Measurements from ENCODE around the gene THSD4. TPM values are rescaled to one million over a fixed set of nuclear protein-coding genes. Genes with fewer than 3 reads are reported as not detected.
"Not testable (repeated sequence)": the region's sequence is repeated elsewhere in the genome, so short reads cannot be mapped to it uniquely, and the experiment has no call there.

Gene THSD4
- total RNA-seq, 1 donor from 2014 or later, result not detected

DNA sequence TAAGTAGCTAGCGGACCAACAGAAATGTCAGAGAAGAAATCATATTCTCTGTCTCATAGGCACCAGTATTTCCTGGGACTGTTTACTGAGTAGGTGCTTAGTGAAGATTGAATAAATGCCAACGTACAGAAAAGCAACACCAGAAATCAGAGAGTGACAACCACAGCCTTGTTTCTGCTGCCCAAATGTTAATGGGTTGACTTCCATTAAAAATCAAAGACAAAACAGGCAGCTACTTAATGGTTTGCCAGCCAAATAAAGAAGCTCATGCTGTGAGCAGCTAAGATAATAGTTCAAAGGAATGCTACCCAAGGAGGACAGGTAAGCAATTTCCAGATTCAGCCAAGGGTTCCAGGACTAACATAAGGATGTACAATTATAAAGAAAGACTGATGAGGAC is 270.7 kb downstream of the THSD4 start:
- Mint-ChIP-seq H3K36me3 (ENCODE audit: low read depth) (no peaks in the 10 kb centered on the region), H3K27ac (no peak overlapping the region), H3K27me3 (ENCODE audit: low read depth) (peaks cover 31% of the 10 kb centered on the region), H3K4me1 (ENCODE audit: low read depth) (no peaks in the 10 kb centered on the region), H3K4me3 (ENCODE audit: low read depth) (no peak overlapping the region), H3K9me3 (no peaks in the 10 kb centered on the region)
- intact Hi-C loops (cut with micrococcal nuclease), result no loop called here
- no peak for DNase-seq (ENCODE audit: low spot score)

DNA sequence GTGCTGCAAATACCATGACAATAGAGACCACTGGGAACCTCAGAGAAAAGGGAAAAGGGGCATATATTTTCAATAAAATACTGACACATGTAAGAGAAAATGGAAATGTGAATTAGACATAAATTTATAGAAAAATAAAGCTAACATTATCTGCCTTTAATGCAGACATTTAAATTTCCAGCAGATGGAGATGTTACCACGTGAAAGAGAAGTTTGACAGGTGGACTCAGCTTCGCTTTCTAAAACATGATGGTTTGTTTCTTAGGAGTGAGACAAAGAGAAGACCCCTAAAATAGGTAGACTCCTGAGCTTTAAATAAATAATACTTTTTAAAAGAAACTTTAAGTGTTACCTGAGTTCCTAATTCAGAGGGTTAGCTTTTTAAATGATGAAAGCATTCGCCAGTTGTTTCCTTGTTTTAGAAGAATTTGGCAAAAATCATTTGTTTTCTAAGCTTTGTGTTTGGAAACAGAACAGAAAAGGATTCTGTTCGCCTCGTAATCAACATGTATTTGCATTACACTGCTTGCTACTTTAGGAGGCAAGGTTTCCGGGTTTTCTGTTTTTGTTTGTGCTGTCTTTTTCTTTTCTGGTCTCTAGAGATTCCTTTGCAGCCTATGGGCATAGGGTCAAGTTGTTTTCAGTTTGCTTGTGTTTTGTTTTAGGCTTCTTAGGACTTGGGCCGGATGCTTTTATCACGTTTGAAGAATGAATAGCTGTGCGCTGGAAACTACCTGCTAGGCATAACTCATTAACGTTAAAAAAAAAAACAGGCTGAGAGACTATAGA is 271.4 kb downstream of the THSD4 start:
- Mint-ChIP-seq H3K4me3 (ENCODE audit: low read depth) (no peak overlapping the region), H3K27ac (no peak overlapping the region), H3K27me3 (ENCODE audit: low read depth) (peaks cover 31% of the 10 kb centered on the region), H3K36me3 (ENCODE audit: low read depth) (no peaks in the 10 kb centered on the region), H3K4me1 (ENCODE audit: low read depth) (no peaks in the 10 kb centered on the region), H3K9me3 (no peaks in the 10 kb centered on the region)
- intact Hi-C loops (cut with micrococcal nuclease), result no loop called here
- DNase-seq (ENCODE audit: low spot score), result no peak

DNA sequence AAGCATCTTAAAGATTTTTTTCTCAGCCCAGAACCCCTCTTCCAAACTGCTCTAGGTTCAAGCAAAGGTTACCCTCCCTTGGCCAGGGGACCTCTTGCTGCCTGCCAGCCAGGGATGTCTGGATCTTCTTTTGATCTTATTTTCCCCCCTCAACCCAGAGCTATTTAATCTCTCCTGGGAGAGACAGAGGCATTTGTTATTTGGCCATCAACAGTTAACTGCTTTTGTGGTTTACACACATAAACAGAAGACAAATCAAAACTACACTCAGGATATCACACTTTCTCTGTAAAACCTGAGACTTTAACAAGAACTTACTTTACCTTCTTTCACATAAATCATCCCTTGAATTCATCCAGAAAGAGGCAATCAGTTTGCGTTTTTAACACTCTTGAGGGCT is 272.5 kb downstream of the THSD4 start:
- Mint-ChIP-seq H3K27ac (no peak overlapping the region), H3K4me1 (ENCODE audit: low read depth) (no peaks in the 10 kb centered on the region), H3K9me3 (no peaks in the 10 kb centered on the region), H3K4me3 (ENCODE audit: low read depth) (no peak overlapping the region), H3K27me3 (ENCODE audit: low read depth) (peaks cover 29% of the 10 kb centered on the region), H3K36me3 (ENCODE audit: low read depth) (no peaks in the 10 kb centered on the region)
- no peak for DNase-seq (ENCODE audit: low spot score)
- intact Hi-C loops (cut with micrococcal nuclease), result no loop called here

DNA sequence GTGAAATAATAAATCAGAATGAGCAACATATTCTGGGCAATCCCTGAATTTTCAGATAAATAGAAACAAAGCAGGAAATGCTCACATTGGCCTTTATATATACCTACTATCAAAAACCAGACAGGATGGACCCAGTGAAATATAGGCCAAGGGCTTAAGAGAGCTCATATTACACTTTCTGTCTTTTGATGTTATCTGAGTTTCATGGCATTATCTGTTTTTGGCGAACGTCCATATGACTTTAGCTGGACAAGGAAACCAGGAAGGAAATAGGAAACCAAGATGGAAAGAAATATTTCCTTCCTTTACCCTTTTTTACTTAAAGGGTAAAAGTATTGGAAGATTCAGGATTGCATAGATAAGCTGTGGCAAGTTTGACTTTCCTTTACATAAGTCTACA is 274.8 kb downstream of the THSD4 start:
- DNase-seq (ENCODE audit: low spot score), result no peak
- Mint-ChIP-seq H3K36me3 (ENCODE audit: low read depth) (no peaks in the 10 kb centered on the region), H3K27me3 (ENCODE audit: low read depth) (peaks cover 25% of the 10 kb centered on the region), H3K27ac (no peak overlapping the region), H3K9me3 (no peaks in the 10 kb centered on the region), H3K4me3 (ENCODE audit: low read depth) (no peak overlapping the region), H3K4me1 (ENCODE audit: low read depth) (no peaks in the 10 kb centered on the region)
- intact Hi-C loops (cut with micrococcal nuclease), result no loop called here

DNA sequence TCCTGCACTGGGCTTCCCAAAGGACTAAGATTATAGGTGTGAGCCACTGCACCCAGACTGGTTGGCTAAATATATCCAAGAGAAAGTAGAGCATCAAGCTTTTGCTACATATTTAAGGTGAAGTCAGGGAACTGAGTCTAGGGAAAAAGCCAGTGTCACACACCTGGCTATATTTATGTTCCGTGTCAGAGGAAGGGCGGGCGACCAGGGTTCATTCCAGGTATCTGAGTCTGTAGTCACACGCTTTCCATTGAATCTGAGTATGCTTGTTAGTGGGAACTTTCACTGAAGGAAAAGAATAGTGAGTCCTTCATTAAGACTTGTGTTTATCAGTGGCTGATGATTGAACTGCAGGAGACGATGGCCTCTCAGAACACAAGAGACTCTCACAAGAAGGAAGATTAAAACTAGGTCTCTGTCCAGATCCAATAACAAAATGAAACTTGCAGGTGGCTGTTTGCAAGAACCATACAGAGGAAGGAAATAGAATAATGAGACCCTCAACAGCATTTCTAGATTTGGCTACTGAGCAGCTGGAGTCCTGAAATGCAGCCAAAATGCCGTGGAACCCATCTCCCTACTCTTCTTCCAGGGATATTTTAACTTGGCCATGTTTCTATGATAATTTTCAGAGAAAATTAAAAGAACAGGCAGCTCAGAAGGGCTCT is 276.3 kb downstream of the THSD4 start:
- Mint-ChIP-seq H3K27ac (no peak overlapping the region), H3K4me3 (ENCODE audit: low read depth) (no peak overlapping the region), H3K36me3 (ENCODE audit: low read depth) (no peaks in the 10 kb centered on the region), H3K9me3 (no peaks in the 10 kb centered on the region), H3K27me3 (ENCODE audit: low read depth) (peaks cover 20% of the 10 kb centered on the region), H3K4me1 (ENCODE audit: low read depth) (no peaks in the 10 kb centered on the region)
- intact Hi-C loops (cut with micrococcal nuclease), result no loop called here
- DNase-seq (ENCODE audit: low spot score), result no peak

DNA sequence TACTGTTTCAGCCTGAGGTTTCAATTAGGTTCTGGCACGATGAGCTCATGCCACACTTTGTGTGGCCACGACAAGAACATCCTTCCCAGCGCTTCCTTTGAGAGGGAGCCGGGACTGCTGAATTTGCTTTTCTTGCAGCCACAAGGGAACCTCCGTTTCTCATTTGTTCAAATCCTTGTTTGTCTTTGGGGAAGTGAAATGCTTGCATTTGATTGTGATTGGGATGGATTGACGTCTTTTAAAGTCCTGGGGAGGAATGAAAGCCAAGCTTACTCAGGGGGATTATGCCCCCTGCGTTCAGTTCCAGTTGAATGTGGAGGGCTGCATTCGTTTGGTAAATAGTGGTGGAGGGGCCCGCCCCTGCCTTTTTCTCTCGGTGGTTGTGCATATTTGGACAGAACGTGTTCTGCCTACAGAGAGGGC is 277.6 kb downstream of the THSD4 start:
- Mint-ChIP-seq H3K9me3 (no peaks in the 10 kb centered on the region), H3K4me1 (ENCODE audit: low read depth) (no peaks in the 10 kb centered on the region), H3K27me3 (ENCODE audit: low read depth) (peaks cover 13% of the 10 kb centered on the region), H3K36me3 (ENCODE audit: low read depth) (no peaks in the 10 kb centered on the region), H3K4me3 (ENCODE audit: low read depth) (no peak overlapping the region), H3K27ac (no peak overlapping the region)
- intact Hi-C loops (cut with micrococcal nuclease), result no loop called here
- DNase-seq (ENCODE audit: low spot score), result no peak

DNA sequence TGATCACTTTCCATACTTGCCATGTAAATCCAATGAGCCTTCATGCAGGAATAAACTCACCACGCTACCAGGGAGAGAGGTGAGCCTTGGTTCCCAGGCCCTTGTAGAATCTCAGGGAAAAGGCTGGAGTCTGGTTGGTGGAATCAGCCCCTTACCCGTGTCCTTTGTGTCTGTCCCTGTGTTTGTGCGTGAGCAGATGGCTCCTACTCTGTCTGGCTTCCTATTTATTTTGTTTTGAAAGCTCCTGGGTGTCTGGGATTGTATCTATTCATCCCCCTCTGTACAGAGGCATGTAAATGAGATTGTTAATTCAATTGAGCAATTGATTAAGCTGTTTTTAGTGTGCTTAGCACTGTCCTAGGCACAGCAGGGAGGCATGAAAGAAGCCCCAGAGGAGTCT is 278.1 kb downstream of the THSD4 start:
- Mint-ChIP-seq H3K9me3 (no peaks in the 10 kb centered on the region), H3K4me3 (ENCODE audit: low read depth) (no peak overlapping the region), H3K4me1 (ENCODE audit: low read depth) (no peaks in the 10 kb centered on the region), H3K27me3 (ENCODE audit: low read depth) (peaks cover 10% of the 10 kb centered on the region), H3K36me3 (ENCODE audit: low read depth) (no peaks in the 10 kb centered on the region), H3K27ac (no peak overlapping the region)
- no peak for DNase-seq (ENCODE audit: low spot score)
- intact Hi-C loops (cut with micrococcal nuclease), result no loop called here

DNA sequence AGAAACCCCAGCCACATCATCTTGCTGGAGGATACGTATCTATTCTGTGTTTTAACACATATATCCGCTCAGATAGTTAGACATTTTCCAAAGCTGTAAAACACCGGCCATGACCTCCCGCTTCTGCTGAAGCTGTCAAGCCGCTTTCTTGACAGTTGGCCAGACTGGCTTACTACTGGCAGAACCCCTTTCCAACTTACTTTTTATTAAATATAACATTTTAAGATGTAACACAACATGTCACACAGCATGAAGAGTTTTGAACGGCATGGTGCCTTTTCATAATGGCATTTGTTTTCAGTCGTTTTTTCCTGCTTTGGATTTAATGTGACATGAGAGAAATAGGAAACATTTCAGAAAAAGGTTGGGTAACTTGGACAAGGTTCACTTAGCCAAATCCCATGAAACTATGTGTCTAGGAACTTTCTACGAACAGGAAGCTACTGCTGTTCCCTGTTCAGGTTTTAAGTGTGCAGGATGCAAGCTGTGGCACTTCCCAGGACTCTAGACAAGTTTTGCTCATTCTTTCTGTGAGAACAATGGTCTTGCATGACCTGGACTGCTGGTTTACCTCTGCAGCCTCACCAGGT is 281.4 kb downstream of the THSD4 start:
- H3K27me3 Mint-ChIP-seq (ENCODE audit: low read depth), result peaks cover 5% of the 10 kb centered on the region
- no peak for DNase-seq (ENCODE audit: low spot score)

DNA sequence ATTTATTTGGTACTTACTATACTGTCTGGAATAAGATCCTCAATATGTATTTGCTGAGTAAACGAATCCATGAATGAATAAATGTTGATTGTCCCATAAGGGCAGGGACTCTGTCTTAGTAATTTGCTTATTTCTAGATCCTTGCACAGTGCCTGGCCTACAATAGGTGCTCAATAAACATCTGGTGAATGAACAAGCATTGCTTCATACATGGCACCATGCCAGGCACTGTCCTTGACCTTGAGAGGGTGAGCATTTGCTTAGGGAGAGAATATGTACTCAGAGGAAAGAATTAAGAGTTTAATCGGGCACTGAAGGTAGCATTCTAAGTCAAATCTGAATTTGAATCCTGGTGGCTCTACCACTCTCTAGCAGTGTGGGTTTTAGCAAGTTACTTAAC is 282.1 kb downstream of the THSD4 start:
- Mint-ChIP-seq H3K4me3 (ENCODE audit: low read depth) (no peak overlapping the region), H3K36me3 (ENCODE audit: low read depth) (no peaks in the 10 kb centered on the region), H3K9me3 (no peaks in the 10 kb centered on the region), H3K4me1 (ENCODE audit: low read depth) (no peaks in the 10 kb centered on the region), H3K27ac (no peak overlapping the region), H3K27me3 (ENCODE audit: low read depth) (peaks cover 5% of the 10 kb centered on the region)
- DNase-seq (ENCODE audit: low spot score), result no peak
- intact Hi-C loops (cut with micrococcal nuclease), result no loop called here

More for the DNA sequence above, 281.4 kb downstream of the THSD4 start:
- Mint-ChIP-seq H3K36me3 (ENCODE audit: low read depth) (no peaks in the 10 kb centered on the region), H3K9me3 (no peaks in the 10 kb centered on the region), H3K27ac (no peak overlapping the region), H3K4me1 (ENCODE audit: low read depth) (no peaks in the 10 kb centered on the region), H3K4me3 (ENCODE audit: low read depth) (no peak overlapping the region)
- intact Hi-C loops (cut with micrococcal nuclease), result no loop called here

DNA sequence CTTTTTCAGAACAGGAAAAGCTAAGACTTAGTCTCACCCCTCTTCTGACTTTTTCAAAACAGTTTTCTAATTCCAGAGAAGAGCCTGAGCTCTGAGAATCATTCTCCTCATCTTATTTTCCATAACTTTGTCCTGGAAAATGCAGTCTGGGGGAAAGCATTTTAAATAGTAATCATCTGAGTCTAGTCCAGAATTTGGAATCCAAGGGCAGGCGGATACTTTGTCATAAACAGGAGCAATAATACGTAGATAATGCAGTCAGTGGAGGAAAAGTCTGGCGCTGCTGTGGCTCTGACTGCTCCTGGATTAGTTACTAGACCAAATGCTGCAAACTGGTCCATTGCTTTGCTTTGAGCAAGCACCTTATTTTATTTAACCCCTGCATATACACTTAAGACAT is 285.0 kb downstream of the THSD4 start:
- no peak for DNase-seq (ENCODE audit: low spot score)
- Mint-ChIP-seq H3K36me3 (ENCODE audit: low read depth) (no peaks in the 10 kb centered on the region), H3K4me1 (ENCODE audit: low read depth) (no peaks in the 10 kb centered on the region), H3K9me3 (no peaks in the 10 kb centered on the region), H3K4me3 (ENCODE audit: low read depth) (no peak overlapping the region), H3K27me3 (ENCODE audit: low read depth) (peaks cover 5% of the 10 kb centered on the region), H3K27ac (no peak overlapping the region)
- intact Hi-C loops (cut with micrococcal nuclease), result no loop called here

DNA sequence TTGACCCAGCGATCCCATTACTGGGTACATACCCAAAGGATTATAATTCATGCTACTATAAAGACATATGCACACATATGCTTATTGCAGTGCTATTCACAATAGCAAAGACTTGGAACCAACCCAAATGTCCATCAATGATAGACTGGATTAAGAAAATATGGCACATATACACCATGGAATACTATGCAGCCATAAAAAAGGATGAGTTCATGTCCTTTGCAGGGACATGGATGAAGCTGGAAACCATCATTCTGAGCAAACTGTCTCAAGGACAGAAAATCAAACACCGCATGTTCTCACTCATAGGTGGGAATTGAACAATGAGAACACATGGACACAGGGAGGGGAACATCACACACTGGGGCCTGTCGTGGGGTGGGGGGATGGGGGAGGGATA is 286.5 kb downstream of the THSD4 start:
- intact Hi-C loops (cut with micrococcal nuclease); H3K9me3 Mint-ChIP-seq; H3K4me3 Mint-ChIP-seq (ENCODE audit: low read depth); H3K27me3 Mint-ChIP-seq (ENCODE audit: low read depth); H3K27ac Mint-ChIP-seq; H3K4me1 Mint-ChIP-seq (ENCODE audit: low read depth); H3K36me3 Mint-ChIP-seq (ENCODE audit: low read depth); DNase-seq (ENCODE audit: low spot score): not testable (repeated sequence)

DNA sequence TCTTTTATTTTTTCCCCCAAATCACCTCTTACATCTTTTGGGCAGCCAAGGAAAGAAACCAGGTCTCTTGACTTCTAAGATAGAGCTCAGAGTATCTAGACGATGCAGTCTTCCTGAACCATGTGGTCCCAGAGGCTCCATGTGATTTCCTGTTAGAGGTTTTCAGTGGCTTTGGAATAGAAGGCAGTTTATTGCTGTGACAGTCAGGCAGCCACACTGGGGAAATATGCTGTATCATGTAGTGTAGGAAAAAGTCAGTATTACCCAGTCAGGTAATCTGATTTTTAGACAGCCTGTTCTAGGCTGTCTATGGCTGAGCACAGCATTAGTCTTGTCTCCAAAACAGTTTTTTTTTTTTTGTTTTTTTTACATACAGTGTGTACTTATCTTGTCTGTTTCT is 294.3 kb downstream of the THSD4 start:
- H3K9me3 Mint-ChIP-seq, result no peaks in the 10 kb centered on the region
- no peak overlapping the region for H3K27ac Mint-ChIP-seq
- H3K4me1 Mint-ChIP-seq (ENCODE audit: low read depth), result no peaks in the 10 kb centered on the region
- intact Hi-C loops (cut with micrococcal nuclease), result no loop called here
- peaks cover 8% of the 10 kb centered on the region for H3K27me3 Mint-ChIP-seq (ENCODE audit: low read depth)
- no peaks in the 10 kb centered on the region for H3K36me3 Mint-ChIP-seq (ENCODE audit: low read depth)
- H3K4me3 Mint-ChIP-seq (ENCODE audit: low read depth), result no peak overlapping the region
- DNase-seq (ENCODE audit: low spot score), result no peak

DNA sequence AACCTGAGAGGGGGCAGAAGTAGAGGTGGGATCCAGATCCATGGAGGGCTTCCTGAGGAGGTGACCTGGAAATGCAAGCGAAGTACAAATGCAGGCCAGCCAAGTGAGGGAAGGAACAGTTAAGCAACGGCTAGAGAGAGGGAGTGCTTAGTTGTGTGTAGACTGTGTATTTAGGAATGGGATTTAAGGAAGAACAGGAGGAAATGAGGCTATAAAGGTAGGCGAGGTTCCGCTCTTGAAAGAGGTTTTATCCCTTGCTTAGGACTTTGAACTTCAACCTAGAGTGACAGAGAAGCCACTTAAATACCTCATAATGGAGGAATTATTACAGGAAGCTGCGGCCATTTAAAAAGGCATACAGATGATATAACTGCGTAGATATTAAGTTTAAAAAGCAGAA is 295.1 kb downstream of the THSD4 start:
- Mint-ChIP-seq H3K4me1 (ENCODE audit: low read depth) (no peaks in the 10 kb centered on the region), H3K4me3 (ENCODE audit: low read depth) (no peak overlapping the region)

More for the DNA sequence above, 295.1 kb downstream of the THSD4 start:
- Mint-ChIP-seq H3K27me3 (ENCODE audit: low read depth) (peaks cover 8% of the 10 kb centered on the region), H3K36me3 (ENCODE audit: low read depth) (no peaks in the 10 kb centered on the region), H3K27ac (no peak overlapping the region), H3K9me3 (no peaks in the 10 kb centered on the region)
- DNase-seq (ENCODE audit: low spot score), result no peak
- intact Hi-C loops (cut with micrococcal nuclease), result no loop called here
